ENCODE data around the gene UBE3B.

GRCh38 chr12:109430244-109430643 lies 47.2 kb upstream of the UBE3B start:
- no peak for TF ChIP-seq CTCF (IDR thresholded peaks at IDR 0.05; ENCODE audit: insufficient read depth, low read depth, low read length)
- no peak for TF ChIP-seq EZH2 (IDR thresholded peaks at IDR 0.05; ENCODE audit: insufficient read depth, low read length)
